Fibroblast of lung (primary cell): ENCODE measurements around the gene KANSL2.

Source experiments
- CTCF ChIP-seq, 2 donors: IDR thresholded peaks in 1 of 2; conservative IDR thresholded peaks in 1 of 2; 1 replicate in 1 of 2; 2 replicates in 1 of 2; pipeline ENCODE4 v1.5.1; 2011 to 2012; ENCODE audit warnings: low read length in 2 of 2, control low read depth in 1 of 2, inconsistent platforms in 1 of 2, low read depth in 1 of 2, mild to moderate bottlenecking in 1 of 2
- EZH2 ChIP-seq: IDR thresholded peaks from 2 replicates; pipeline ENCODE4 v1.5.1; 2012; ENCODE audit warnings: low read length, control low read depth, mild to moderate bottlenecking; ENCODE audit errors: missing control alignments

GRCh38 chr12:48613321-48613720, 68.7 kb downstream of the KANSL2 start:
- no peak for TF ChIP-seq CTCF (conservative IDR thresholded peaks at IDR 0.05 in 1 of 2, IDR thresholded peaks at IDR 0.05 in 1 of 2; ENCODE audit: low read depth in 1 of 2, low read length in 2 of 2)
- no peak for TF ChIP-seq EZH2
